Measurements from ENCODE around the gene JUNB.

JUNB gene

GRCh38 chr19:12834976-12835757, 43.9 kb downstream of the JUNB start:
- peaks cover 31% of the 10 kb centered on the region for H3K4me1 ChIP-seq (ENCODE audit: insufficient read depth, low read length, poor library complexity, severe bottlenecking)
- peaks cover 9% of the 10 kb centered on the region for H4K20me1 ChIP-seq (ENCODE audit: insufficient read depth, low read length, poor library complexity, severe bottlenecking)
- no peaks in the 10 kb centered on the region for H3K27me3 ChIP-seq (ENCODE audit: insufficient read depth, low read length, poor library complexity, severe bottlenecking)
- no peak overlapping the region for H2AFZ ChIP-seq (ENCODE audit: low read length)
- no peaks in the 10 kb centered on the region for H3F3A ChIP-seq (ENCODE audit: low read depth)
- no peak overlapping the region for H3K4me2 ChIP-seq (ENCODE audit: low read depth, low read length, poor library complexity, severe bottlenecking)
- peak overlapping the region; percentile 78 for H3K4me3 ChIP-seq (ENCODE audit: low read length, poor library complexity, severe bottlenecking)
- TF ChIP-seq EZH2phosphoT487 (IDR thresholded peaks at IDR 0.05; ENCODE audit: borderline replicate concordance), result no peak
- no peak for TF ChIP-seq CTCF (conservative IDR thresholded peaks at IDR 0.05; ENCODE audit: low read length)
- H3K9me2 ChIP-seq (replicated peaks; ENCODE audit: low read depth, low read length), result no peaks in the 10 kb centered on the region
- H3K9ac ChIP-seq (ENCODE audit: low read depth, low read length, poor library complexity, severe bottlenecking), result peak overlapping the region; percentile 75
- no peaks in the 10 kb centered on the region for H3K36me3 ChIP-seq (ENCODE audit: insufficient read depth, low read length)
- no peaks in the 10 kb centered on the region for H3K9me3 ChIP-seq (ENCODE audit: insufficient read depth, low read depth, low read length)
- H3K79me2 ChIP-seq (ENCODE audit: insufficient read depth, low read length), result peaks cover 14% of the 10 kb centered on the region

GRCh38 chr19:12836529-12836863, 45.2 kb downstream of the JUNB start:
- Histone ChIP-seq H3K4me3 (ENCODE audit: low read length, poor library complexity, severe bottlenecking) (no peak overlapping the region), H3K9me3 (ENCODE audit: insufficient read depth, low read depth, low read length) (no peaks in the 10 kb centered on the region), H4K20me1 (ENCODE audit: insufficient read depth, low read length, poor library complexity, severe bottlenecking) (peaks cover 20% of the 10 kb centered on the region), H3K9ac (ENCODE audit: low read depth, low read length, poor library complexity, severe bottlenecking) (no peak overlapping the region), H3K27me3 (ENCODE audit: insufficient read depth, low read length, poor library complexity, severe bottlenecking) (no peaks in the 10 kb centered on the region), H2AFZ (ENCODE audit: low read length) (no peak overlapping the region), H3F3A (ENCODE audit: low read depth) (no peaks in the 10 kb centered on the region), H3K4me1 (ENCODE audit: insufficient read depth, low read length, poor library complexity, severe bottlenecking) (peaks cover 31% of the 10 kb centered on the region), H3K9me2 (replicated peaks; ENCODE audit: low read depth, low read length) (no peaks in the 10 kb centered on the region), H3K36me3 (ENCODE audit: insufficient read depth, low read length) (no peaks in the 10 kb centered on the region), H3K79me2 (ENCODE audit: insufficient read depth, low read length) (peaks cover 27% of the 10 kb centered on the region), H3K4me2 (ENCODE audit: low read depth, low read length, poor library complexity, severe bottlenecking) (no peak overlapping the region)
- TF ChIP-seq EZH2phosphoT487 (IDR thresholded peaks at IDR 0.05; ENCODE audit: borderline replicate concordance) (no peak), CTCF (conservative IDR thresholded peaks at IDR 0.05; ENCODE audit: low read length) (no peak)

- no peaks in the 10 kb centered on the region for H3K27me3 ChIP-seq (ENCODE audit: insufficient read depth, low read length, poor library complexity, severe bottlenecking)
- H3K4me2 ChIP-seq (ENCODE audit: low read depth, low read length, poor library complexity, severe bottlenecking), result peak overlapping the region; percentile 75
- peaks cover 28% of the 10 kb centered on the region for H3K79me2 ChIP-seq (ENCODE audit: insufficient read depth, low read length)
- no peak overlapping the region for H2AFZ ChIP-seq (ENCODE audit: low read length)
- no peaks in the 10 kb centered on the region for H3F3A ChIP-seq (ENCODE audit: low read depth)
- peaks cover 21% of the 10 kb centered on the region for H4K20me1 ChIP-seq (ENCODE audit: insufficient read depth, low read length, poor library complexity, severe bottlenecking)
- H3K9ac ChIP-seq (ENCODE audit: low read depth, low read length, poor library complexity, severe bottlenecking), result no peak overlapping the region
- TF ChIP-seq EZH2phosphoT487 (IDR thresholded peaks at IDR 0.05; ENCODE audit: borderline replicate concordance) (no peak), CTCF (conservative IDR thresholded peaks at IDR 0.05; ENCODE audit: low read length) (no peak)
- peaks cover 31% of the 10 kb centered on the region for H3K4me1 ChIP-seq (ENCODE audit: insufficient read depth, low read length, poor library complexity, severe bottlenecking)
- H3K4me3 ChIP-seq (ENCODE audit: low read length, poor library complexity, severe bottlenecking), result no peak overlapping the region
- H3K9me3 ChIP-seq (ENCODE audit: insufficient read depth, low read depth, low read length), result no peaks in the 10 kb centered on the region
- H3K36me3 ChIP-seq (ENCODE audit: insufficient read depth, low read length), result no peaks in the 10 kb centered on the region
- no peaks in the 10 kb centered on the region for H3K9me2 ChIP-seq (replicated peaks; ENCODE audit: low read depth, low read length)
These were observed 45.9 kb downstream of the JUNB start for GRCh38 chr19:12837225-12837624.
